CD4-positive, alpha-beta T cell (primary cell): ENCODE results near the gene CYTH2. TPM values are rescaled to one million over a fixed set of nuclear protein-coding genes. Genes with fewer than 3 reads are reported as not detected.
"Not testable (repeated sequence)": the region's sequence is repeated elsewhere in the genome, so short reads cannot be mapped to it uniquely, and the experiment has no call there.

Experiments
- ATAC-seq: fragments of 200-7000 bp; cut with Tn5 transposase; one replicate; pipeline ENCODE4 v1.10.0; 2022; ENCODE audit warnings: mild to moderate bottlenecking; ENCODE audit not compliant: poor library complexity
- CTCF ChIA-PET: fragments of 350-600 bp; sonication (Branson Sonifier 250); formaldehyde crosslinking; loops from one replicate; lab custom pipeline; 2021; ENCODE audit warnings: antibody characterized with exemption, inconsistent platforms; lab: Charles Lee
- POLR2A ChIA-PET: fragments of 350-600 bp; sonication (Branson Sonifier 250); formaldehyde crosslinking; loops from one replicate; lab custom pipeline; 2021; ENCODE audit warnings: antibody characterized with exemption, inconsistent platforms; lab: Charles Lee
- DNase-seq, 14 experiments: peaks; one replicate each; pipeline ENCODE4 v3.0.0-alpha.2; 2013 to 2020; ENCODE audit warnings: mixed read lengths in 2 of 14
- H3K27ac ChIP-seq, 2 donors: one replicate each; pipeline versions ENCODE4 v1.5.1 to v1.7.0; 2013; ENCODE audit warnings: low read length in 2 of 2, low read depth in 1 of 2, mild to moderate bottlenecking in 1 of 2
- H3K27me3 ChIP-seq, 2 experiments: 1 replicate in 1 of 2; 2 replicates in 1 of 2; pipeline versions ENCODE4 v1.6.1 to v1.7.0; 2013; ENCODE audit warnings: low read length in 2 of 2, control low read depth in 1 of 2, mild to moderate bottlenecking in 1 of 2, moderate library complexity in 1 of 2; ENCODE audit not compliant: insufficient read depth in 2 of 2, control insufficient read depth in 1 of 2
- H3K36me3 ChIP-seq: one replicate; pipeline ENCODE4 v1.6.1; 2013; ENCODE audit warnings: low read length, control low read depth; ENCODE audit not compliant: insufficient read depth
- H3K4me1 ChIP-seq: one replicate; pipeline ENCODE4 v1.6.1; 2013; ENCODE audit warnings: low read length, control low read depth; ENCODE audit not compliant: insufficient read depth
- H3K4me3 ChIP-seq: one replicate; pipeline ENCODE4 v1.5.1; 2013; ENCODE audit warnings: mild to moderate bottlenecking, low read length, moderate library complexity
- H3K9me3 ChIP-seq, 2 experiments: 1 replicate in 1 of 2; 2 replicates in 1 of 2; pipeline versions ENCODE4 v1.6.1 to v1.7.0; 2013; ENCODE audit warnings: low read length in 2 of 2, mild to moderate bottlenecking in 2 of 2, control low read depth in 1 of 2, moderate library complexity in 1 of 2; ENCODE audit not compliant: control insufficient read depth in 1 of 2, insufficient read depth in 1 of 2
- H3K27ac Mint-ChIP-seq: one replicate; pipeline ENCODE4 v1.8.0; 2020; ENCODE audit warnings: mixed read lengths
- H3K27me3 Mint-ChIP-seq: one replicate; pipeline ENCODE4 v1.8.0; 2021; ENCODE audit warnings: mixed read lengths
- H3K36me3 Mint-ChIP-seq: one replicate; pipeline ENCODE4 v1.8.0; 2021; ENCODE audit warnings: low read depth, mixed read lengths
- H3K4me1 Mint-ChIP-seq: one replicate; pipeline ENCODE4 v1.8.0; 2021; ENCODE audit warnings: low read depth, mixed read lengths
- H3K4me3 Mint-ChIP-seq: one replicate; pipeline ENCODE4 v1.8.0; 2020; ENCODE audit warnings: mild to moderate bottlenecking, mixed read lengths
- H3K9me3 Mint-ChIP-seq: one replicate; pipeline ENCODE4 v1.8.0; 2020; ENCODE audit warnings: mixed read lengths
- intact Hi-C, 2 experiments: fragments of 100-400 bp; cut with DNase I in 1 of 2; cut with micrococcal nuclease in 1 of 2; formaldehyde crosslinking; loops; one replicate each; pipeline versions ENCODE4 v1.15.1 to v1.9.0; 2023 to 2025; cut with DNase I, micrococcal nuclease
- total RNA-seq, 174 experiments: library from RNA in 2 of 174; stranded (reverse) in 2 of 174; gene quantifications; one replicate each; pipeline ENCODE4 v1.2.3 and lab custom pipeline; 2021 to 2026
- TF ChIP-seq, protein P1 (sequence below): fragments of 200-600 bp; IDR thresholded peaks from one replicate; pipeline ENCODE4 v1.8.0; 2022; ENCODE audit warnings: antibody characterized with exemption, mild to moderate bottlenecking

CYTH2 gene
- total RNA-seq, 2 experiments from 2014 or later: 23.4 to 25.3 TPM

DNA sequence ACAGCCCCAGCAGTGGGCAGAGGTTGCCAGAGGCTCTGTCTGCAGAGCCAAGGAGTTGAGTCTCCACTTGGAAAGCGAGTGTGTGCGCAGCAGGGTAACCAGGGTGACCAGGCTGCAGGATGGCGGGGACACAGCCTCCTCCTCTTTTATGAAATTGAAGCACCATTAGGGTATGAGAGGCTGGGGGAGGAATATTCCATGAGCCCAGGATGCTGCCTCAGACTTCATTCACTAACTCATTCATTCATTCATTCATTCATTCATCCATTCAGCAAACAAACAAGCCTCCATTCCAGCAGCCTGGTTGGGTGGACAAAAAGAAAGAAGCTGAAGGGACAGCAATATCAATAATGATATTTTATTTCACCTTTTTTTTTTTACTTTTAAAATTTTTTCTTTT, 49.0 kb downstream of the CYTH2 start:
- H3K9me3 Mint-ChIP-seq: no peaks in the 10 kb centered on the region
- intact Hi-C loops: no loop called here
- H3K27ac ChIP-seq: no peak overlapping the region
- H3K4me1 ChIP-seq: peaks cover 9% of the 10 kb centered on the region
- H3K4me3 Mint-ChIP-seq: no peak overlapping the region
- H3K27me3 ChIP-seq: no peaks in the 10 kb centered on the region
- no peak for ATAC-seq
- TF ChIP-seq, protein P1, sequence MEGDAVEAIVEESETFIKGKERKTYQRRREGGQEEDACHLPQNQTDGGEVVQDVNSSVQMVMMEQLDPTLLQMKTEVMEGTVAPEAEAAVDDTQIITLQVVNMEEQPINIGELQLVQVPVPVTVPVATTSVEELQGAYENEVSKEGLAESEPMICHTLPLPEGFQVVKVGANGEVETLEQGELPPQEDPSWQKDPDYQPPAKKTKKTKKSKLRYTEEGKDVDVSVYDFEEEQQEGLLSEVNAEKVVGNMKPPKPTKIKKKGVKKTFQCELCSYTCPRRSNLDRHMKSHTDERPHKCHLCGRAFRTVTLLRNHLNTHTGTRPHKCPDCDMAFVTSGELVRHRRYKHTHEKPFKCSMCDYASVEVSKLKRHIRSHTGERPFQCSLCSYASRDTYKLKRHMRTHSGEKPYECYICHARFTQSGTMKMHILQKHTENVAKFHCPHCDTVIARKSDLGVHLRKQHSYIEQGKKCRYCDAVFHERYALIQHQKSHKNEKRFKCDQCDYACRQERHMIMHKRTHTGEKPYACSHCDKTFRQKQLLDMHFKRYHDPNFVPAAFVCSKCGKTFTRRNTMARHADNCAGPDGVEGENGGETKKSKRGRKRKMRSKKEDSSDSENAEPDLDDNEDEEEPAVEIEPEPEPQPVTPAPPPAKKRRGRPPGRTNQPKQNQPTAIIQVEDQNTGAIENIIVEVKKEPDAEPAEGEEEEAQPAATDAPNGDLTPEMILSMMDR: no peak
- no peaks in the 10 kb centered on the region for H3K9me3 ChIP-seq
- DNase-seq: no peak
- H3K4me1 Mint-ChIP-seq: peaks cover 6% of the 10 kb centered on the region
- no peak overlapping the region for H3K27ac Mint-ChIP-seq
- H3K4me3 ChIP-seq: no peak overlapping the region
- POLR2A ChIA-PET: no interaction called here
- CTCF ChIA-PET: no interaction called here
- no peaks in the 10 kb centered on the region for H3K27me3 Mint-ChIP-seq
- no peaks in the 10 kb centered on the region for H3K36me3 Mint-ChIP-seq
- no peaks in the 10 kb centered on the region for H3K36me3 ChIP-seq

DNA sequence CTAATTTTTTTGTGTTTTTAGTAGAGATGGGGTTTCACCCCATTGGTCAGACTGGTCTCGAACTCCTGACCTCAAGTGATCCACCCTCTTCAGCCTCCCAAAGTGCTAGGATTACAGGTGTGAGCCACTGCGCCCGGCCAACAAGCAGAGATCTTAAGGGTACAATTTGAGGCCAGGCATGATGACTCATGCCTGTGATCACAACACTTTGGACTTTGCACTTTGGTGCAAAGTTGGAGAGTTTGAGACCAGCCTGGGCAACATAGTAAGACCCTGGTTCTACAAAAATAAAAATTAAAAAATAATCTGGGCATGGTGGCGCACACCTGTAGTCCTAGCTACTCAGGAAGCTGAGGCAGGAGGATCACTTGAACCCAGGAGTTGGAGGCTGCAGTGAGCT, 50.3 kb downstream of the CYTH2 start:
- ATAC-seq, H3K4me3 ChIP-seq, H3K4me1 Mint-ChIP-seq, H3K9me3 Mint-ChIP-seq, H3K36me3 ChIP-seq, H3K27ac Mint-ChIP-seq, H3K4me1 ChIP-seq, DNase-seq, H3K27ac ChIP-seq, H3K27me3 ChIP-seq, POLR2A ChIA-PET, H3K36me3 Mint-ChIP-seq, intact Hi-C loops, H3K27me3 Mint-ChIP-seq, CTCF ChIA-PET, H3K4me3 Mint-ChIP-seq, H3K9me3 ChIP-seq: not testable (repeated sequence)

DNA sequence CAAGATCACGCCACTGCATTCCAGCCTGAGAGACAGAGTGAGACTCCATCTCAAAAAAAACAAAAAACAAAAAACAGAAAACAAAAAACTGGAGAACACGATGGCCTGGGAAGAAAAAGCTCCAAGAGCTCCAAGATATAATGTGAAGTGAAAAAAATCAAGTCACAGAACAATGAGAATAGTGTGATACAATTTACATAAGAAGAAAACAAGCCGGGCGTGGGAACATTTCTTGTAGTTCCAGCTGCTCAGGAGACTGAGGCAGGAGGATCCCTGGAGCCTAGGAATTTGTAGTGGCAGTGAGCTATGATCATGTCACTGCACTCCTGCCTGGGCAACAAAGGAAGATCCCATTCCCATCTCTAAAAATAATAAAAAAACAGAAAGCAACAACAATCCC, 51.0 kb downstream of the CYTH2 start:
- Histone ChIP-seq H3K27ac (no peak overlapping the region), H3K4me1 (no peaks in the 10 kb centered on the region), H3K36me3 (no peaks in the 10 kb centered on the region), H3K4me3 (no peak overlapping the region), H3K27me3 (no peaks in the 10 kb centered on the region), H3K9me3 (peaks cover 0 to 4% of the 10 kb centered on the region in 2 experiments)
- Mint-ChIP-seq H3K27me3 (no peaks in the 10 kb centered on the region), H3K27ac (no peak overlapping the region), H3K4me3 (no peak overlapping the region), H3K4me1 (no peaks in the 10 kb centered on the region), H3K36me3 (no peaks in the 10 kb centered on the region), H3K9me3 (peaks cover 2% of the 10 kb centered on the region)
- TF ChIP-seq, protein P1: no peak
- no peak for DNase-seq
- no peak for ATAC-seq
- ChIA-PET CTCF (interaction anchor here (0.7 kb wide), 1 partner anchor 479 kb away, joined by 3 read pairs; no protein-coding TSS in a partner anchor), POLR2A (no interaction called here)
- intact Hi-C loops: no loop called here

DNA sequence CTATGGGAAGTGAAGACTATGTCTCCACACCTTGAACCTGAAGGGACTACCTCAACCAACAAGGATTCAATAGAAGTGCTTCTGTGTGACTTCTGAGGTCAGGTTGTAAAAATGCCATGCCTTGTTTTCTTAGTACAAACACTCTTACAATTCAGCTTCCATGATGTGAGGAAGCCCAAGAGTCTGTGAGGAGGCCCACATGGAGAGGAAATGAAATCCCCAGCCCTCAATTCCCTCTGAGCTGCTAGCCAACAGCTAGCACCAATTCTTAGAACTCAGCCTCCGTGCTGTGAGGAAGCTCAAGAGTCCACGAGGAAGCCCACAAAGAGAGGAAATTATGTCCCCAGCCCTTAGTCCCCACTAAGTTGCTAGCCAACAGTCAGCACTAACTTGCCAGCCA, 55.1 kb downstream of the CYTH2 start:
- POLR2A ChIA-PET: no interaction called here

More for the DNA sequence above, 55.1 kb downstream of the CYTH2 start:
- intact Hi-C loops: no loop called here
- no peaks in the 10 kb centered on the region for H3K4me1 Mint-ChIP-seq
- peaks cover 5% of the 10 kb centered on the region for H3K27me3 Mint-ChIP-seq
- DNase-seq (no peak), ATAC-seq (no peak)
- Histone ChIP-seq H3K27me3 (peaks cover 0 to 3% of the 10 kb centered on the region in 2 experiments), H3K4me3 (no peak overlapping the region), H3K36me3 (no peaks in the 10 kb centered on the region), H3K27ac (no peak overlapping the region), H3K4me1 (no peaks in the 10 kb centered on the region), H3K9me3 (peaks cover 8 to 26% of the 10 kb centered on the region in 2 experiments)
- CTCF ChIA-PET: no interaction called here
- H3K4me3 Mint-ChIP-seq: no peak overlapping the region
- peaks cover 3% of the 10 kb centered on the region for H3K36me3 Mint-ChIP-seq
- H3K27ac Mint-ChIP-seq: no peak overlapping the region
- TF ChIP-seq, protein P1: no peak
- peaks cover 9% of the 10 kb centered on the region for H3K9me3 Mint-ChIP-seq
